Activated naive CD8-positive, alpha-beta T cell treated with anti-CD3 and anti-CD28 coated beads, Interleukin-2, amount 50 U/mL, for 24 hours (primary cell): ENCODE data around the gene TRIM9.

Source experiments
- ATAC-seq: fragments of 150-1000 bp; cut with Tn5 transposase; one replicate; pipeline ENCODE4 v1.10.0; 2021
- DNase-seq: peaks from one replicate; pipeline ENCODE4 v3.0.0; 2021
- H3K27ac Mint-ChIP-seq: one replicate; pipeline ENCODE4 v1.8.0; 2021; ENCODE audit warnings: mild to moderate bottlenecking, mixed read lengths
- H3K27me3 Mint-ChIP-seq: one replicate; pipeline ENCODE4 v1.8.0; 2021; ENCODE audit warnings: mixed read lengths
- H3K36me3 Mint-ChIP-seq: one replicate; pipeline ENCODE4 v1.8.0; 2021; ENCODE audit warnings: low read depth, mixed read lengths
- H3K4me1 Mint-ChIP-seq: one replicate; pipeline ENCODE4 v1.8.0; 2021; ENCODE audit warnings: mixed read lengths
- H3K4me3 Mint-ChIP-seq: one replicate; pipeline ENCODE4 v1.8.0; 2021; ENCODE audit warnings: mild to moderate bottlenecking, moderate library complexity, mixed read lengths
- H3K9me3 Mint-ChIP-seq: one replicate; pipeline ENCODE4 v1.8.0; 2021; ENCODE audit warnings: mixed read lengths

Gene TRIM9

DNA sequence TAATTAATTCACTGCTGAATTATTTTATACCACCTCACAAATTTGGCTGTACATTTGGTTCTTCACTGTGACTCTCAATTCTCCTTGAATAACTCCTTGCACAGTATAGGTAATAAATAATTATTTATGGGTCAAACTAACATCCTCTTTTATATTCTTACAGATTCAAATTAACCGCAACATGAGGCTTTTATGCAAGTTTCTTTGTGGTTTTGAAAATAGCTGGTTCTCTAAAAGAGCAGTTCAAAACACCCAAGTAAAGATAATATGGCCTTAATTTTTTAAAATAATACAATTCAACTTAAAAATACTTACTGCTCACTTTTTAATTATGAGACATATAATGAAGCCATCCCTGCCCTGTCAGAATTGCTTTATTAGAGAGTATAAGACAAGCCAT is 12.9 kb upstream of the TRIM9 start:
- H3K36me3 Mint-ChIP-seq, result no peaks in the 10 kb centered on the region
- H3K9me3 Mint-ChIP-seq, result no peaks in the 10 kb centered on the region
- DNase-seq (no peak), ATAC-seq (no peak)
- peaks cover 16% of the 10 kb centered on the region for H3K27me3 Mint-ChIP-seq
- H3K27ac Mint-ChIP-seq, result no peak overlapping the region
- H3K4me1 Mint-ChIP-seq, result no peaks in the 10 kb centered on the region
- no peak overlapping the region for H3K4me3 Mint-ChIP-seq

DNA sequence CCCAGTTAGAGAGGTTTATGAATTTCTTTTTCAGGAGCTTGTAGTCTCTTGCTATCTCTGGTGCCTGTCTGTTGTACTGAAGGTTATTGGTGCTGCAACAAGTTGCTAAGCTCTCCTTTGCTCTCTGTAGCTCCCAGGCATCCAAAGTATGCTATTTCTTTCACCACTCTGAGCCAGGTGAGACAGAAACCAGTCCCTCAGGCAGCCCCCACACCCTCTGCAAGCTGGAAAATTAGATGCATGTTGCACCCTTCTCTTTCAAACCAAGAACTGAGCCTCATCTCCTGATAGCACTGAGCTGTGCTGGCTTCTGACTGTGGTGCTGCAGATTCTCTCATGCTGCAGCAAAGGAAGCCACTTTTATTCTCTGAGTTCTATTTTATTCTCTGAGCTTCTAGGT is 9.6 kb upstream of the TRIM9 start:
- H3K36me3 Mint-ChIP-seq, result no peaks in the 10 kb centered on the region
- H3K4me1 Mint-ChIP-seq, result no peaks in the 10 kb centered on the region
- H3K27me3 Mint-ChIP-seq, result peaks cover 10% of the 10 kb centered on the region
- H3K9me3 Mint-ChIP-seq, result no peaks in the 10 kb centered on the region
- no peak overlapping the region for H3K27ac Mint-ChIP-seq
- DNase-seq (no peak), ATAC-seq (no peak)
- H3K4me3 Mint-ChIP-seq, result no peak overlapping the region

DNA sequence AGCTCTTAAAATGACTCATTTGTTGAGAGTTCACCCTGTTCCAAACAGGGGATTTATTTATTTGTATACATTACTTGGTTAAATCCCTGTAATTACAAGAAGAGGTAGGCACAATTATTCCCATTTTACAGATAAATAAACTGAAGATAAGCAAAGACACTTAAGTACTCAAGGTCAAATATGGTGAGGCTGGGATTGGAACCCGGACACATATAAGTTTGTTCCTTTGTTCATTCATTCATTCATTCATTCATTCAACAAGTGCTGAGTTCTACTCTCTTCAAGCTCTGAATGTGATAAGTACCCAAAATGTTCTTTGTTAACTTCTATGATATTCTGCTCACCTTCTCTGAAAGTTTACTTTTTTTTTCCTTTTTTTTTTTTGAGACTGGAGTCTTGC is 2.4 kb upstream of the TRIM9 start:
- ATAC-seq, result no peak
- Mint-ChIP-seq H3K27me3 (peaks cover 32% of the 10 kb centered on the region), H3K4me1 (peaks cover 20% of the 10 kb centered on the region), H3K4me3 (no peak overlapping the region), H3K36me3 (no peaks in the 10 kb centered on the region), H3K27ac (no peak overlapping the region), H3K9me3 (no peaks in the 10 kb centered on the region)
- DNase-seq, result no peak

DNA sequence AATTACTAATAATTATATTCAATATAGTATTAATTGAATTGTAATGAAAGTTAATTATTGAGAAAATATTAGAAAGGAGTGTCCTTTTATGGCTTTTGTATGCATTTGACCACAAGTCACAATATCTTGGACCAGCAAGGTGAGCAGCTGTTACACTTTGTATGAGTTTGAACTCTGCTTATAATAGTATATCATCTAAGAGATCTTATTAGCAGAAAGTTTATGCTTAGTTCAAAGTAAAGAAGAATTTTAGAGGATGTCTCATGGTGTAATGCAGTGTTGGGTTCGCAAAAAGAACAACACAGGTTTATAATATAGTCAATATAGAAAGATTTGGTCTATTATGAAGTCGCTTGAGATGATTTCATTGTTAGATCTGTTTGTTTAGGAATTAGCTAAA is 2.0 kb upstream of the TRIM9 start:
- Mint-ChIP-seq H3K4me1 (peaks cover 20% of the 10 kb centered on the region), H3K27me3 (peaks cover 32% of the 10 kb centered on the region), H3K9me3 (no peaks in the 10 kb centered on the region), H3K27ac (no peak overlapping the region), H3K4me3 (no peak overlapping the region), H3K36me3 (no peaks in the 10 kb centered on the region)
- DNase-seq (no peak), ATAC-seq (no peak)

DNA sequence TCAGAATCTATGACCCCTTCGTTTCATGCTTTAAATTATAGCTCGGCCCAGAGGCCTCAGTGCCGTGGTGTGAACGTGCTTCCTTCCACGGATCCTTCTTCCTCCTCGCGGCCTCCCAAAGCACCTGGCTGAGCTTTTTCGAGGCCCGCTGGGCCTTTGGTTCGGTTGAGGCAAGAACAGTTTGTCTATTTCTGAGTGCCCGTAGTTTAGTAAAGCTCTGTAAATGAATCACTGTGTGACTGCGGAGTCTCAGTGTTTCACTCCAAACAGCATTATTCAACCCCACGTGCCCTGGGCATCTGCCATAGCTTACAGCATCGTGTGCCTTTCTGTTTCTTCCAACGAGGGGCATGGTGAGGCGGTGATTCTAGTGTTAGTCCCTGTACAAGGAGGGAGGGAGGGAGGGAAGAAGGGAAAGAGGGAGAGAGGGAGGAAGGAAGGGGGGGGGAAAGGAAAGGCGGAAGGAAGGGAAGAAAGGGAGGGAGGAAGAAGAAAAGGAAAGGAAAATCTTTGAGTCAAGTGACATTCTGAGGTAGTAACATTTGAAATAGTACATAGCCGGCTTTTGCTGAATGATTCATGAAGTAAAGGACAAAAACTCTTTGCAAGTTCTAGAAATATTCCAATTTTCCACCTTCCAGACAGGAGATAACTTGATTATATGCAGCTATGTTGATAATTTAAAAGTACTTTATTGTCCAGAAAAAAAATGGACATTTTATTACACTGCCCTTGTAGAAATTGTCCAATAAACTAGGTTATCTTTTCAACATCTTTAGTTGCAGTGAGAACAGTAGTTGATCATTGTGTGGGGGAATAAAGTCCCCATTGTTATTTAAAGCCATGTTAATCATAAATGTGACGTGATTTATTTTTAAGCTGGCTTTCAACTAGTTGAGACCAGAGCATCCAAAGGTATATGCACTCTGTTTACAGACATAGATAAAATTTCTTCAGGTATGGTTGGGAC is 1.2 kb upstream of the TRIM9 start:
- Mint-ChIP-seq H3K4me1 (peaks cover 20% of the 10 kb centered on the region), H3K27ac (peak overlapping the region; percentile 88), H3K9me3 (no peaks in the 10 kb centered on the region), H3K36me3 (no peaks in the 10 kb centered on the region), H3K4me3 (peak overlapping the region; percentile 82), H3K27me3 (peaks cover 37% of the 10 kb centered on the region)
- ATAC-seq (no peak), DNase-seq (peak; percentile 41)

DNA sequence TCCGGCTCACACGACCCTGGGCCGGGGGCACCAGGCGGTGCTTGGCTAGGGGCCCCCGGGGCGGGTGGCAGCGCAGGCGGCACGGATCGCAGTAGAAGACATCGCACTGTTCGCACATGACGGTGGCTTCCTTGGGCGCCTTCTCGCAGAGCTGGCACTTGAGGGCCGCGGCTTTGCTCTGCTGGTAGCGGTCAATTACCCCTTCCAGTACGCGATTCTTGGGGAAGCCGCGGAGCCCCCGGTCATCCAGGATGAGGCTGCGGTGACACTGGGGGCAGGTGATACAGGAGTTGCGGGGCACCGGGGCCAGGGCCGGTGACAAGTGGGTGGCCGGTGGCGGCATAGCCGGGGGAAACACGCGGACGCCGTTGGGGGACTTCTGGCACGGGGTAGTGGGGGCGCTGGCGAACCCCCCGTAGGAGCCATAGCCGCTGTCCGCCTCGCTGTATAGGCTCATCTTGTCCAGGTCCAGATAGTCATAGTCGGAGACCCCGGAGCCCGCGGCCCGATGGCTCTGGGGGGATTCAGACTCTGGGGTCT is 553 bp downstream of the TRIM9 start:
- Mint-ChIP-seq H3K27me3 (peaks cover 35% of the 10 kb centered on the region), H3K27ac (peak overlapping the region; percentile 46), H3K4me1 (peaks cover 20% of the 10 kb centered on the region), H3K4me3 (peak overlapping the region; percentile 82), H3K36me3 (no peaks in the 10 kb centered on the region), H3K9me3 (no peaks in the 10 kb centered on the region)
- DNase-seq (peak; percentile 27), ATAC-seq (no peak)

DNA sequence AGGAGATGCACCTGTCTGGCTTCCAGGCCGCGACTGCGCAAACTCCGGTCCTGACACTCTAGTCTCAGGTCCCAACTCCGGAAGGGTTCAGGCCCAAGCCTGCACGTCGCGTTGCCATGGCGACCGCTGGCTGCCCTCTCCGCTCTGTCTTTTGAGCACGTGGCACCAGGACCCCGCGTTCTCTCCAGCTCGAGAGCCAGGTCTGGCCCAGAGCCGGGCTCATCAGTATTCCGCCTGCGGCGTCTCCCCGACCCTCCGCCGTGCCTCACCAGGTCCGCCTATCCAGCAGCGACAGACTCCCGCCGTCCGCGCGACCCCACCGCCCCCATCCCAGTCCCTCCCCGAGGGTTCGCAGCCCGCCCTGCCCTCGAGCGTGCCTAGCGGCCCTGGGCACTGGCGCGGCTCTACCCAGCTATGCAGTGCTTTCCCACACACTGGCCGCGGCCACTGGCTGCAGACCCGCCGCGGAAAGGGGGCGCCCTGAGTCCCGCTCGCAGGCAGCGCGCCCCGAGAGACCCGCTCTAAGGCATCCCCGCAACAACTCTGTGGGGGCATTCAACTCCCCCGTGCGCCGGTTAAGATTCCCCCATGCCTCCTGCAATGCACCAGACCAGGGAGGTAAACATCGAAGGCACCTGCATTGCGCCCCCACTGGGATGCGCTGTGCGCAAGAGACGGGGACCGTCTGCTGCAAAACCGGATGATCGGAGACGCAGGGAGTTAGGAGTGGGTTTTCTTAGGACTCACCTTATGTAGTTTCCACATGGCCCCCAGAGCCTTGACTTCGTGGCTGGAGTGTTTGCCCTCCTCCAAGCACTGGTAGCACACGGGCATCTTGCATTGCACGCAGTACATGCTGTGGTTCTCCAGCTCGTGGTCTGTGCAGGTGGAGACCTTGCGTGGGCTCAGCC is 1.3 kb downstream of the TRIM9 start:
- no peak overlapping the region for H3K27ac Mint-ChIP-seq
- no peaks in the 10 kb centered on the region for H3K9me3 Mint-ChIP-seq
- H3K36me3 Mint-ChIP-seq, result no peaks in the 10 kb centered on the region
- DNase-seq (peak; percentile 58), ATAC-seq (peak; percentile 33)
- H3K4me1 Mint-ChIP-seq, result peaks cover 20% of the 10 kb centered on the region
- H3K4me3 Mint-ChIP-seq, result peak overlapping the region; percentile 82
- H3K27me3 Mint-ChIP-seq, result peaks cover 31% of the 10 kb centered on the region

DNA sequence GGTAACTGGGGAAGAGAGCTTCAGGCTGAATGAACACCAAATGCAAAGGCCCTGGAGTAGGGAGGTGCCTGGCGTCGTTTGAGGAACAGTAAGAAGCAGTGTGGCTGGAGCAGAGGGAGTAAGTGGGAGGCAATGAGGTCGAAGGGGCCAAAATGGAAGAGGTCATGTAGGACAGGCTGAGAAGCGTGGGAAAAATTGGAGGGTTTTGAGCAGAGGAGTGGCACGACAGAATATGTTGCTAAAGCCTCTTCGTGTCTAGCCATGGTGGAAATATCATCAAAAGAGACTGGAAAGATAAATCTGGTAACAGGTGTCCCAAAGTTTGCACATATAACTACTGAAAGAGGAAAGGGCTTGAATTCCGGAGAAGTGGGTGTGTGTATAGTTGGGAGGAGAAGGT is 1.9 kb downstream of the TRIM9 start:
- no peak for DNase-seq
- Mint-ChIP-seq H3K4me1 (peaks cover 20% of the 10 kb centered on the region), H3K9me3 (no peaks in the 10 kb centered on the region), H3K36me3 (no peaks in the 10 kb centered on the region), H3K27ac (no peak overlapping the region), H3K4me3 (peak overlapping the region; percentile 25), H3K27me3 (peaks cover 31% of the 10 kb centered on the region)
- no peak for ATAC-seq

DNA sequence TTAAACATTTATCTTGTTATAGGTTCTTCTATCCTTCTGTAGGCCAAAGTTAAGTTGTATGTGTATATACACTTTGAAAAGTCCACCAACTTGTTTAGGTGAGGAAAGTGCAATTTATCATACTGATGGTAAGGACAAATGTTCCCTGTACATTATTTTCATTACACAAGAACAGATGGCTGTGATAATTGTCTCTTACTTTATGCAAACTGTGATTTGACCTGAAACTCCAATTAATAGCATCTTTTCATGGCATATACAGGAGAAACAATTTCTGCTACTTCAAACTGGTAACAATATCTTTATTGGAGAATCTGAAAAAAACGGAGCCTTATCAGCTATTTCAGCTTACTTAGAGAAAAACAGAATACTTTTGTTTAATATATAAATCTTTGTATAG is 5.6 kb downstream of the TRIM9 start:
- peaks cover 8% of the 10 kb centered on the region for H3K4me1 Mint-ChIP-seq
- ATAC-seq (no peak), DNase-seq (no peak)
- no peak overlapping the region for H3K27ac Mint-ChIP-seq
- no peaks in the 10 kb centered on the region for H3K9me3 Mint-ChIP-seq
- peaks cover 17% of the 10 kb centered on the region for H3K27me3 Mint-ChIP-seq
- no peak overlapping the region for H3K4me3 Mint-ChIP-seq
- H3K36me3 Mint-ChIP-seq, result no peaks in the 10 kb centered on the region

DNA sequence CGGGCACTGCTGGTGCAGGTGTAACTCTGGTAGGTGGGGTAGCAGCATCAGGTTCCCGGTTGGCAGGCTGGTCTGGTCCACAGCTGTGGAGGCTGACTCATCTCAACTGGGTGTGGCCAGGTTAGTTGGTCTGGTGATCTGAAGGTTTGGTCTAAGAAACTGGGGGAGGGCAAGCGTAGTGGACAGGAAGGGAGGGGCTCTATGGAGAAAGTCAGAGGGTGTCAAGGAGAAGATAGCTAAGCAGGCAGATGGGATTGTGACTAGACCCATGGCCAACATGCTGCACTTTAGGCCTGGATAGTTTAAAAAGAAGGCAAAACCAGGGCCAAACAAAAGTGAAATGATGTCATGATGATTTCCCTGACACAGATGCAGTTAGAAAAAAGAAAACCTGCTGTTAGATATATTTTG is 7.9 kb downstream of the TRIM9 start:
- H3K9me3 Mint-ChIP-seq, result no peaks in the 10 kb centered on the region
- H3K27me3 Mint-ChIP-seq, result peaks cover 5% of the 10 kb centered on the region
- no peaks in the 10 kb centered on the region for H3K4me1 Mint-ChIP-seq
- no peaks in the 10 kb centered on the region for H3K36me3 Mint-ChIP-seq
- H3K4me3 Mint-ChIP-seq, result no peak overlapping the region
- no peak for ATAC-seq
- DNase-seq, result no peak
- no peak overlapping the region for H3K27ac Mint-ChIP-seq

DNA sequence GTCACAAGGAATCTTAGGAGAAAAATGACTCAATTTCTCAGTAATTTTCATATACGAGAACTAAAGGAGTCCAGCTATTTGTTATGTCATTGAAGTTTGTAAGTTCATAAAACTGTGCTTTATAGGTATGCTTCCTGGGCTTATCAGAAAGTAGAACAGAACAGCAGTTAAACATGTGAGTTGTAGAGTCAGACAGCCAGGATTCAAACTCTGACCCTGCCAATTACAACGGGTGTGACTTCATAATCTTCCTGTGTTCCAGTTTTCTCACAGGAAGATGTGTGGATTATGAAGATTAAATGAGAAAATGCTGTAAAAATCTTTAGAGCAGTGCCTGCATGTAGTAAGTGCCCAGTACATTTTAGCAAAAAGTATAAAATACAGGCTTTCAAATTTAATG is 8.9 kb downstream of the TRIM9 start:
- no peak for DNase-seq
- H3K4me3 Mint-ChIP-seq, result no peak overlapping the region
- H3K27me3 Mint-ChIP-seq, result no peaks in the 10 kb centered on the region
- H3K36me3 Mint-ChIP-seq, result no peaks in the 10 kb centered on the region
- ATAC-seq, result no peak
- H3K9me3 Mint-ChIP-seq, result no peaks in the 10 kb centered on the region
- H3K27ac Mint-ChIP-seq, result no peak overlapping the region
- H3K4me1 Mint-ChIP-seq, result no peaks in the 10 kb centered on the region

DNA sequence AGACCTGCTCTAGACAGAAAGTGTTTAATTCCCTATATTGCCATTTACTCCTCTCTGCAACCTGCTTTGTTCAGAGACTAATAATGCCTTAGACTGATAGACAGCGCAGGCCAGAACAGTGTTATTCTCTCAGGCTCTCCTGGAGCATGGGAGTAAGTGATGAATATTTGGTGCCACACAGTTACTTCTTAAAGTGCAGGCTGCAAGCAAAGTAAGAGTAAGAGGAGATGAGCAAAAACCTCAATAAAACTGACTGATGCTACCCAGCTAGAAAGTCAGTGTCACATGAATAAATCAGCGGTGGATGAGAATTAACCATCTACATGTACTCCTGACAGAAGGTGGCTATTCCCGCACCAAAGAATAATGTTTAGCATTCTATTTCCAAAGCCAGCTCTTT is 9.9 kb downstream of the TRIM9 start:
- H3K4me1 Mint-ChIP-seq, result no peaks in the 10 kb centered on the region
- no peak overlapping the region for H3K27ac Mint-ChIP-seq
- no peak for ATAC-seq
- no peaks in the 10 kb centered on the region for H3K27me3 Mint-ChIP-seq
- H3K9me3 Mint-ChIP-seq, result no peaks in the 10 kb centered on the region
- H3K4me3 Mint-ChIP-seq, result no peak overlapping the region
- no peak for DNase-seq
- no peaks in the 10 kb centered on the region for H3K36me3 Mint-ChIP-seq

DNA sequence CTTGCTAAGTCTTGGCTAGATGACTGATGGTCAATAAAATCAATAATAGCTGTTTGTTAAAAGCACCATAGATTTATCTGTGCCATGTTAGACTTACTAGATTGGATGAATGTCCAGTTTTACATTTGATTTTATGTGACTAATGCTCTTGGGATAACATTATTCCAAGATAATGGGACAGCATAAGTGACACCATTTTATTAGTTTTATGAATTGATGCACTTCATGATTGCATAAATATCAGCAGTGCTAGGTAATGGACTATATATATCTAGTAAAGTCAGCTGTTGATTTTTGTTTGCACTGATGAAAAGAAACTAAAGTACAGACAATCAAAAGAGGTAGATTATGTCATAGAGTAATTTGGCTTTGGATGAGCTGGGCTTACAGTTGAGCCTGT is 10.4 kb downstream of the TRIM9 start:
- Mint-ChIP-seq H3K4me1 (no peaks in the 10 kb centered on the region), H3K4me3 (no peak overlapping the region), H3K27ac (no peak overlapping the region), H3K36me3 (no peaks in the 10 kb centered on the region), H3K9me3 (no peaks in the 10 kb centered on the region), H3K27me3 (no peaks in the 10 kb centered on the region)
- ATAC-seq, result no peak
- DNase-seq, result no peak

DNA sequence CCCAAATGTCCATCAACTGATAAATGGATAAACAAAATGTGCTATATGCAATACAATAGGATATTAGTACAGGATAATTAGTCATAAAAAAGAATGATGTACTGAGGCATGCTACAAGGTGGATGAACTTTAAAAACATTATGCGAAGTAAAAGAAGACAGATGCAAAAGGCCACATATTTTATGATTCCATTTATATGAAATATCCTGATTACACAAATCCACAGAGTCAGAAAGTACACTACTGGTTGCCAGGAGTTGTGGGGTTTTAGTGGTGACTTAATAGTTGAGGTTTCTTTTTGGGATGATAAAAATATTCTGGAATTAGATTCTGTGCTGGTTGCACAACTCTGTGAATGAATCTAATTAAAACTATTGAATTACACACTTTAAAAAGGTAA is 12.6 kb downstream of the TRIM9 start:
- no peaks in the 10 kb centered on the region for H3K36me3 Mint-ChIP-seq
- DNase-seq (no peak), ATAC-seq (no peak)
- no peak overlapping the region for H3K4me3 Mint-ChIP-seq
- no peaks in the 10 kb centered on the region for H3K4me1 Mint-ChIP-seq
- H3K9me3 Mint-ChIP-seq, result no peaks in the 10 kb centered on the region
- H3K27me3 Mint-ChIP-seq, result no peaks in the 10 kb centered on the region
- no peak overlapping the region for H3K27ac Mint-ChIP-seq

DNA sequence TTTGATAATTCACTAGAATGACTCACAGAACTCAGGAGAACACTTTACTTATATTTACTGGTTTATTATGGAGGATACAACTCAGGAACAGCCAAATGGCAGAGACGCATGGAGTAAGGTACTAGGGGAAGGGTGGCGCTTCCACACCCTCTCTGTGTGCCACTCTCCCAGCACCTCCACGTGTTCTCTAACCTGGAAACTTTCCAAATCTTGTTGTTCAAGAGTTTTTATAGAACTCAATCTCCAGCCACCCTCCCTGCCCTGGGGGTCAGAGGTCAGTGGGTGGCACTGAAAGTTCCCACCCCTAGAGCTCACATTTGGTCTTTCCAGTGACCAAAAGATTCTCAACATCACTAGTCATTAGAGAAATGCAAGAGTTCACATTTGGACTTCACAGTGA is 13.2 kb downstream of the TRIM9 start:
- no peaks in the 10 kb centered on the region for H3K36me3 Mint-ChIP-seq
- no peak overlapping the region for H3K4me3 Mint-ChIP-seq
- no peak for ATAC-seq
- no peaks in the 10 kb centered on the region for H3K4me1 Mint-ChIP-seq
- no peaks in the 10 kb centered on the region for H3K27me3 Mint-ChIP-seq
- H3K27ac Mint-ChIP-seq, result no peak overlapping the region
- no peaks in the 10 kb centered on the region for H3K9me3 Mint-ChIP-seq
- DNase-seq, result no peak
